Sigmoid colon (tissue), 7 donors: Measurements from ENCODE around the gene TNFAIP1. TPM values are rescaled to one million over a fixed set of nuclear protein-coding genes. Genes with fewer than 3 reads are reported as not detected.

ENCODE experiments used
- DNase-seq: peaks from one replicate; pipeline ENCODE4 v3.0.0-alpha.2; 2019
- H3K27ac ChIP-seq, 4 donors: fragments of 200-600 bp; sonication (generic); one replicate each; pipeline ENCODE4 v1.5.1; 2016 to 2019; ENCODE audit warnings: mild to moderate bottlenecking in 1 of 4
- H3K27me3 ChIP-seq, 3 donors: fragments of 200-600 bp; sonication (generic); one replicate each; pipeline ENCODE4 v1.5.1; 2019; ENCODE audit warnings: mild to moderate bottlenecking in 1 of 3
- H3K36me3 ChIP-seq, 4 donors: fragments of 200-600 bp; sonication (generic); one replicate each; pipeline ENCODE4 v1.5.1; 2016 to 2019
- H3K4me1 ChIP-seq, 4 donors: fragments of 200-600 bp; sonication (generic); one replicate each; pipeline ENCODE4 v1.5.1; 2017 to 2019
- H3K4me3 ChIP-seq, 4 donors: fragments of 200-600 bp; sonication (generic); one replicate each; pipeline ENCODE4 v1.5.1; 2017 to 2019; ENCODE audit warnings: mild to moderate bottlenecking in 2 of 4, moderate library complexity in 1 of 4
- H3K9me3 ChIP-seq, 4 donors: fragments of 200-600 bp in 3 of 4; sonication (generic) in 3 of 4; one replicate each; pipeline versions ENCODE4 v1.5.1 to v1.6.1; 2013 to 2019
- EP300 ChIP-seq, 4 donors: sonication (generic); formaldehyde crosslinking; IDR thresholded peaks; one replicate each; pipeline ENCODE4 v1.6.1; 2017; ENCODE audit warnings: antibody characterized with exemption in 4 of 4
- POLR2A ChIP-seq, 2 donors: fragments of 450-650 bp; IDR thresholded peaks; one replicate each; pipeline ENCODE4 v1.6.1; 2016; ENCODE audit warnings: antibody characterized with exemption in 2 of 2, mild to moderate bottlenecking in 2 of 2, moderate library complexity in 2 of 2
- POLR2AphosphoS5 ChIP-seq, 4 donors: sonication (generic); formaldehyde crosslinking; IDR thresholded peaks; one replicate each; pipeline ENCODE4 v1.6.1; 2017; ENCODE audit warnings: antibody characterized with exemption in 4 of 4
- WGBS, 2 donors: extraction: QIAGEN DNeasy Blood & Tissue Kit; methylation state at CpG; one replicate each; pipeline ENCODE4 v1.1.7; 2013; 5-methylcytosine and 5-hydroxymethylcytosine counted together
- intact Hi-C: fragments of 100-400 bp; cut with DNase I; formaldehyde crosslinking; loops from one replicate; pipeline ENCODE4 v1.15.1; 2023
- polyA plus RNA-seq, 3 donors: library from polyadenylated mRNA; stranded (reverse); fragments of 200-250 nt; gene quantifications; one replicate each; pipeline ENCODE4 v1.2.3, GENCODE V29; 2013
- total RNA-seq, 4 donors: library from RNA; depleted of rRNA; stranded (reverse); fragments of >200 nt; gene quantifications; one replicate each; pipeline ENCODE4 v1.1.0, GENCODE V29; 2016
- TF ChIP-seq, protein P1 (sequence below), 4 experiments: fragments of 450-650 bp in 3 of 4; fragments of 200-600 bp in 1 of 4; IDR thresholded peaks; one replicate each; pipeline ENCODE4 v1.5.1; 2016 to 2019; ENCODE audit warnings: antibody characterized with exemption in 4 of 4, mild to moderate bottlenecking in 3 of 4, moderate library complexity in 2 of 4
- donor health status: healthy with polysubstance abuse.
- donor health status: Bipolar disorder and iron deficiency.
- donor health status: healthy.

Gene TNFAIP1
- total and polyA plus RNA-seq, 7 donors = 14.6 to 20.8 (median 17.2) TPM

DNA sequence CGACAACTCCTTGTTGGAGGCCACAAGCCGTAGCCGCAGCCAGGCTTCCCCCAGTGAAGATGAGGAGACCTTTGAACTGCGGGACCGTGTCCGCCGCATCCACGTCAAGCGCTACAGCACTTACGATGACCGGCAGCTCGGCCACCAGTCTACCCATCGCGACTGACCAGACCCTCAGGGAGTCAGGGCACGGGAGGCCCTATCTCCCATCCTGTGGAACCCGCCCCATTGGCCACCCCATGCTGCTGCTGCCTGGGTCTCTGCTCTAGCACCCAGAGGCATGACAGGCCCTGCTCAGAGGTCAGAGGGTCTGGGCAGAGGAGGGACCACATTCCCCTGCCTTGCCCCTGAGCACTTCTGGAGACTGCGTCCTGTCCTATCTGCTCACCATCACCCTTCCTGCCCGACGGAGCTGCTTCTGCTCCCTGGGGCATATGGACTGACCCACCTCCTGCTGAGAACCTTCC lies 8.9 kb downstream of the TNFAIP1 start:
- Histone ChIP-seq H3K4me1 (peaks cover 0 to 11% (median 0%) of the 10 kb centered on the region in 4 donors), H3K4me3 (no peak overlapping the region), H3K9me3 (no peaks in the 10 kb centered on the region), H3K36me3 (peaks cover 49 to 99% (median 64%) of the 10 kb centered on the region in 4 donors), H3K27me3 (no peaks in the 10 kb centered on the region), H3K27ac (no peak overlapping the region)
- WGBS, 2 donors = 93 to 94% methylated on average over 19 of the region's 19 CpGs
- no peak for TF ChIP-seq POLR2A (IDR thresholded peaks at IDR 0.05)
- no peak for TF ChIP-seq POLR2AphosphoS5 (IDR thresholded peaks at IDR 0.05)
- TF ChIP-seq EP300 (IDR thresholded peaks at IDR 0.05) = no peak
- TF ChIP-seq, protein P1, sequence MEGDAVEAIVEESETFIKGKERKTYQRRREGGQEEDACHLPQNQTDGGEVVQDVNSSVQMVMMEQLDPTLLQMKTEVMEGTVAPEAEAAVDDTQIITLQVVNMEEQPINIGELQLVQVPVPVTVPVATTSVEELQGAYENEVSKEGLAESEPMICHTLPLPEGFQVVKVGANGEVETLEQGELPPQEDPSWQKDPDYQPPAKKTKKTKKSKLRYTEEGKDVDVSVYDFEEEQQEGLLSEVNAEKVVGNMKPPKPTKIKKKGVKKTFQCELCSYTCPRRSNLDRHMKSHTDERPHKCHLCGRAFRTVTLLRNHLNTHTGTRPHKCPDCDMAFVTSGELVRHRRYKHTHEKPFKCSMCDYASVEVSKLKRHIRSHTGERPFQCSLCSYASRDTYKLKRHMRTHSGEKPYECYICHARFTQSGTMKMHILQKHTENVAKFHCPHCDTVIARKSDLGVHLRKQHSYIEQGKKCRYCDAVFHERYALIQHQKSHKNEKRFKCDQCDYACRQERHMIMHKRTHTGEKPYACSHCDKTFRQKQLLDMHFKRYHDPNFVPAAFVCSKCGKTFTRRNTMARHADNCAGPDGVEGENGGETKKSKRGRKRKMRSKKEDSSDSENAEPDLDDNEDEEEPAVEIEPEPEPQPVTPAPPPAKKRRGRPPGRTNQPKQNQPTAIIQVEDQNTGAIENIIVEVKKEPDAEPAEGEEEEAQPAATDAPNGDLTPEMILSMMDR (IDR thresholded peaks at IDR 0.05) = no peak
- intact Hi-C loops = no loop called here
- DNase-seq = no peak

DNA sequence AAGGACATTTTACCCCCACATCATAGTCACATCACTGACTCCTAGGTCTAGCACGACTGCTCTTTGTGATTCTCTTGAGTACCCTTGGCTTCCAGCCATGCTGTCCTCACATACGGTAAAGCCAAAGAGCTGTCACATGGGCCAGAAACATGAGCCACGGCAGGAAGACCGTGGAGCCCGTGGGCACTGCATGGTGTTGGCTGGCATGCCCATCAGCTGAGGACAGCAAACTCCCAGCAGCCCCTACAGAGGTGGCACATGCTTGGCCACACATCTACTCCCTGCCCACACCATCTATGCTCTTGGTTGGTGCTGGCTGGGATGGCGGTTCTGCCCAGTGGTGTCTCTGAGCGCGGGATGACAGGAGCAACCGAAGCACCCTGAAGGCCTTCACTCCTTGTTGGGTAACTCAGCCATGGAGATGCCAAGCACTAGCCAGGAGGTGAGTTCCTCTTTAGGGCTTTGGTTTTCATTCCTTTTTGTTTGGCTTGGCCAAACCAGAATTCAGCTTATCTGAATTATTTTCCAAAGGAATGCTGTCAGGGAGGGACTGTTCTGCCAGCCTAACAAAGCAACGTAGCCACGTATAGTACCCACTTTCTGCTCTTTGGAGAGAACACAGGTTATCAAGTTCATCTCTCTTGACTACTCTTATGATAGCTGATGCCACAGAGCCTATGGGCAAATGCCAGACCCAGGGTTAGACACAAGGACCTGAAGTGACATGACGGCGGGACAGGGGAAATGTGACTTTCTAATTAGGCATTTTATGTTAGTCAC lies 10.0 kb downstream of the TNFAIP1 start:
- Histone ChIP-seq H3K27me3 (no peaks in the 10 kb centered on the region), H3K36me3 (peaks cover 48 to 99% (median 66%) of the 10 kb centered on the region in 4 donors)
- intact Hi-C loops = no loop called here

DNA sequence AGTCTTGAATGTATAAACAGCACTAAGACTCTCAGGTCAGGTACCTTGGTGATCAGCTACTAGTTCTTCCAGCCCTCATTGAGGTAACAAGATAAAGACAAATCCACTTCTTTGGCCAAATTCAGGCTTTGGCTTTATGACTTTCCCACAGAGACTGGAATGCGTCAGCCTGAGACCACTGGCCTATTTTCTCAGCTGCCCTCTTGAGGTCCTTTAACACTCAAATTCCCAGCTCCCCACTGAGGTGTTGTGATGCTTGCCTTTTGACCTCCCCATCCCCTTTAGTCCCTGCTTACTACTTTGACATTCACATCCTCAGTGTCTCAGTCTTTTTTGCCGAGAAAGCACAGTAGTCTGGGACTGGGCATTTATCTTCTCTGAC lies 10.6 kb downstream of the TNFAIP1 start:
- TF ChIP-seq POLR2A (IDR thresholded peaks at IDR 0.05) (no peak), EP300 (IDR thresholded peaks at IDR 0.05) (no peak), POLR2AphosphoS5 (IDR thresholded peaks at IDR 0.05) (no peak)
- TF ChIP-seq, protein P1 (IDR thresholded peaks at IDR 0.05) = no peak
- no peak overlapping the region for H3K4me3 ChIP-seq
- H3K36me3 ChIP-seq = peaks cover 45 to 99% (median 66%) of the 10 kb centered on the region in 4 donors
- H3K4me1 ChIP-seq = peaks cover 0 to 11% (median 0%) of the 10 kb centered on the region in 4 donors
- no peak for DNase-seq
- H3K27me3 ChIP-seq = no peaks in the 10 kb centered on the region
- 92 to 93% methylated on average over 2 of the region's 2 CpGs for WGBS, 2 donors
- no peaks in the 10 kb centered on the region for H3K9me3 ChIP-seq
- intact Hi-C loops = no loop called here
- peak overlapping the region in 1 of 4 donors; percentile 24 for H3K27ac ChIP-seq

More for the DNA sequence above, 10.0 kb downstream of the TNFAIP1 start:
- Histone ChIP-seq H3K4me3 (no peak overlapping the region), H3K27ac (no peak overlapping the region), H3K9me3 (no peaks in the 10 kb centered on the region), H3K4me1 (peaks cover 0 to 11% (median 0%) of the 10 kb centered on the region in 4 donors)
- TF ChIP-seq, protein P1 (IDR thresholded peaks at IDR 0.05) = no peak
- TF ChIP-seq POLR2A (IDR thresholded peaks at IDR 0.05) = no peak
- TF ChIP-seq EP300 (IDR thresholded peaks at IDR 0.05) = no peak
- TF ChIP-seq POLR2AphosphoS5 (IDR thresholded peaks at IDR 0.05) = no peak
- DNase-seq = no peak
- 78 to 87% methylated on average over 13 of the region's 13 CpGs for WGBS, 2 donors

DNA sequence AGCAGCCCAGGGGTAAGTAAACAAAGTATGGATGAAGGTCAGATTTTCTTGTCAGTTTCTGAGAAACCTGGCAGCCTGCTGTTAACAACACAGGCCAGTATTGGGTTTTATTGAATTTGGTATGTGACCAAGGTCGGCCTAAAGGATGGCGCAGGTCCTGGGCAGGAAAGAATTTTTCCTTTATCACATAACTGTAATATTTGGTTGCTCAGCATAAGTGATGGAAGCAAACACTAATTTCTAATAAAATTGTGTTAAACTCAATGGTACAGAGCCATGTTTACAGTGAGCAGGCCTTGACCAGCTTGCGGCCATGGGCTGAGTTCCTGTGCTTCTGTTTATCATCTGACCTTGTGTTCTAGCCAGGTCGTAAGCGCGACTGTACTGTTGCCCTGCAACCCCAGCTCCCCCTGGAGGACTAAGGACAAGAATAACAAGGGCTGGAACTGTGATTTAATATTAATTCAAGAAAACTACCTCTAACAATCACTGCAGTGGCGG lies 11.2 kb downstream of the TNFAIP1 start:
- TF ChIP-seq POLR2A (IDR thresholded peaks at IDR 0.05) = no peak
- TF ChIP-seq EP300 (IDR thresholded peaks at IDR 0.05) = no peak
- TF ChIP-seq, protein P1 (IDR thresholded peaks at IDR 0.05) = no peak
- TF ChIP-seq POLR2AphosphoS5 (IDR thresholded peaks at IDR 0.05) = no peak
- Histone ChIP-seq H3K27ac (peak overlapping the region in 2 of 4 donors; percentile 24 to 40), H3K9me3 (no peaks in the 10 kb centered on the region), H3K27me3 (no peaks in the 10 kb centered on the region), H3K4me3 (no peak overlapping the region), H3K4me1 (peaks cover 0 to 11% (median 0%) of the 10 kb centered on the region in 4 donors), H3K36me3 (peaks cover 45 to 99% (median 66%) of the 10 kb centered on the region in 4 donors)
- 73 to 77% methylated on average over 7 of the region's 7 CpGs for WGBS, 2 donors
- DNase-seq = no peak
- intact Hi-C loops = no loop called here
